GM21526 (cell line): ENCODE data around the gene RNU2-63P.
"Not testable (repeated sequence)": the region's sequence is repeated elsewhere in the genome, so short reads cannot be mapped to it uniquely, and the experiment has no call there.

Source experiments
- ATAC-seq: cut with Tn5 transposase; IDR thresholded peaks from one replicate; pipeline ENCODE4 v1.9.1; 2021; ENCODE audit warnings: moderate library complexity; ENCODE audit not compliant: unreplicated experiment, low FRiP score

RNU2-63P gene

DNA sequence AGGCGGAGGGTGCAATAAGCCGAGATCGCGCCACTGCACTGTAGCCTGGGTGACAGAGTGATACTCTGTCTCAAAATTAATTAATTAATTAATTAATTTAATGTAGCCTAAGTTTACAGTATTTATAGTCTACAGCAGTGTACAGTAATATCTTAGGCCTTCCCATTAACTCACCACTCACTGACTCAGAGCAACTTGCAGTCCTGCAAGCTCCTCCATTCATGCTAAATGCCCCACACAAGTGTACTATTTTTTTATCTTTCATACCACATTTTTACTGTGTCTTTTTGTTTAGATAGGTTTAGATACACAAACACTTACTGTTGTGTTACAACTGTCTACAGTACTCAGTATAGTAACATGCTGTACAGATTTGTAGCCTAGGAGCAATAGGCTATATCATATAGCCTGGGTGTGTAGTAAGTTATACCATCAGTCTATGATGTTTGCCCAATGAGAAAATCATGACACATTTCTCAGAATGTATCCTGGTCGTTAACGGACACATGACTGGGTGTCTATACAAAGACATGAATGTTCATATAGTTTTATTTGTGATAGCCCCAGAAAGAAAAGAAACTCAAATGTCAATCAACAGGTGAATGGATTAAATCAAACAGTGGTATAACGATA lies 15.8 kb upstream of the RNU2-63P start:
- no peak for ATAC-seq

DNA sequence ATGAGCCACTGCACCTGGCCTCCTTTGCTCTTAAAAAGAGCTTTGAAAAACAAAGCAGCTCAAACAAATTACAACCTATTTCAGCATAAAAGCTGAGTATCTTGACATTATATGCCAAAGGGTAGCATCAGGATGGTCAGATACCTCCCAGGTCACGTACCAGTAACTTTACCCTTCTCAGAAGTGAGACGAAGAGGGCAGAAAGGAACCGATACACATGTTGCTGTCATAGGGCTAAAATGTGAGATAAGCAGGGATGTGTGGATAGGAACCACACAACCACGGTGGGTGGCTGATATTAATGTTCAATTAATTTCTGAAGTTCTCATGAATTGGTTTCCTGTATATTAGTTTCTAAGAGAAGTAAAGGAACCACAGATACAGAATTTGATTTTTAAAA lies 12.6 kb upstream of the RNU2-63P start:
- no peak for ATAC-seq

DNA sequence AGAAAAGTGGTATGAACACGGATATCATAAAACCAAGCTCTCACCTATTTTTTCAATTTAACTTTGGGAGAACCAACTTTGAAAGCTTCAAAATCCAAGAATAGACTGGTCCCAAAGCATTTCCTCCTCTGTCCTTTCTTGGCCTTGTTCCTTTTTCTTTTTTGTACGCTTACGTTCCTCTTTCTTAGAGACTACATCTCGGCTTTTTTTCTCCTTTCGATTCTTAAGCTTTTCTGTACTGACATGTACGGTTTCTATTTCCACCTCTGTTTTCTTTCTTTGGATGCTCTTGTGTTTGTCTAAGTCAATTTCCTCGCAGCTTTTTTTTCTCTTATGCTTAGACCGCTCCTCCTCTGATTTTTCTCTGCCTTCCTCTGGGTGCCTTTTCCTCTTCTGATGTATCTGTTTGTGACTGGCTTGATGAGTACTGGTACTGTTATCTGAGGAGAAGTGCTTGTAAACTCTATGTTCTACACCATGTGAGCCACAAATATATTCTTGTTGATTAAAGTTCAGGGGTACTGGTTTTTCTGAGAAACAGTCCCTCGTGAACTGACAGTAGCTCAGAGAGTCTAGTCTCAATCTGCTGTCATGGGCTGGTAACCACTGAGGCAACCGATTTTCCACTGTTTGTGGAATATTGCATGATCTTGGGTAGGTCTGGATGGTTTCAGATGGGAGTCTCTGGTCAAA lies 11.5 kb upstream of the RNU2-63P start:
- no peak for ATAC-seq

DNA sequence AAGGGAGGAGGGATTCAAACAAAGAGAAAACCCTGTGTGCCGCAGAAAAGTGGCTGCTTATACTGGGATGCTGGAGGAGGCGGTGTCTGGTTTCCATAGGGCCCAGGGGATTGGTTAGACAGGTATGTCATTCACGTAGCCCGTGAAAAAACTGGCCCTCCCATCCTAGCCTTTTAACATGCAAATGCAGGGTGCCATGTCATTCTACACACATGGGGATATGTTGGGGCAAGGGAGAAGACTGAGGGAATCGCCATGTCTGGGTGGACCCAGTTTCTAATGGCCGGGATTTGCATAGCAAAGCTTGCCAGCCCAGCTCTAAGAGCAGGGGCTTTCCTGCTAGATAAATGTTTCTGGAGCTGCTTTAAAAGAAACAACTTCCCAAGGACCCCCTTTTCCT lies 8.2 kb upstream of the RNU2-63P start:
- ATAC-seq, result no peak

DNA sequence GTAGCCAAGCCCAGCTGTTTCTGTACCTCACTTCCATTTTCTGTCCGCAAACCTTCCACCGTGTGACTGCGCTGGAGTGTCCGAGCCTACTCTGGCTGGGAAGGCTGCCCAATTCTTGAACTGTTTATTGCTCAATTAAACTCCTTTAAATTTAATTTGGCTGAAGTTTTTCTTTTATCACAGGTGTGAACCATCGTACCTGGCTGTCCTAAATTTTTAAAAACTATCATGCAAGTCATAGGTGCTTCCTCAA lies 6.2 kb upstream of the RNU2-63P start:
- ATAC-seq, result no peak

DNA sequence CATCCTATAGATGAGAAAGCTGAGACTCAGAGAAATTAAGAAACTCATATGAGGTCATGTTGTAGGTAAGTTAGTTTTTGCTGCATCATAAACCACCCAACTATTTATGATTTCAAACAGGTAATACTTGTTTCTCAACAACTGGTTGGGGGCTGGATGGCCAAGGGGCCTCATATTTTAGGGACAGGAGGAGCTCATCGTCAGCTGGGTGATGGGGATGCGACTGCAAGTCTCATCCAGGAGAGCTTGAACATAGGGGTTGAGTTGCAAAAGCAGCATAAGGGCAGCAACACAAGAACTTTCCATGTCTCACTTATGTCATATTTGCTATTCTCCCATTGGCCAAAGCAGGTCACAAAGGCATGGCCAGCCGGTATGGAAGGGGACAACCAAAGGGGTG lies 3.6 kb upstream of the RNU2-63P start:
- no peak for ATAC-seq

DNA sequence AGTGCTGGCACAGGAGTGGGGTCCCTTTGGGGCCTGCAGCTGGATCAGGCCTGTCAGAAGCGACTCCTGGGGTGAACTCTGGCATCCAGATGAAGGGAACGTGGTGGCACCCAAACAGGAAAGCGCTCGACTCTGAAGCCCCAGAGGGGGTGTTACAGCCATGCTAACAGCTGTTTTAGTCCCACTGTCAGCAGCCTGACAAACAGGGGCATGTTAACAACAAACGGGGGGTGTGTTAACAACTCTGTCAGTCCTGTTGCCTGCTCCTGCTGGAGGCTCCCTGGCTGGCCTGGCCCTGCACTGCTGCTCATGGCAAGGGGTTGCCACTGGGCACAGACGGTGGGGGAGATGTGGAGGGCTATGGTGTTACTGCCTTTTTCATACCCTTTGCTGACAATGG lies 2.6 kb upstream of the RNU2-63P start:
- ATAC-seq, result no peak

DNA sequence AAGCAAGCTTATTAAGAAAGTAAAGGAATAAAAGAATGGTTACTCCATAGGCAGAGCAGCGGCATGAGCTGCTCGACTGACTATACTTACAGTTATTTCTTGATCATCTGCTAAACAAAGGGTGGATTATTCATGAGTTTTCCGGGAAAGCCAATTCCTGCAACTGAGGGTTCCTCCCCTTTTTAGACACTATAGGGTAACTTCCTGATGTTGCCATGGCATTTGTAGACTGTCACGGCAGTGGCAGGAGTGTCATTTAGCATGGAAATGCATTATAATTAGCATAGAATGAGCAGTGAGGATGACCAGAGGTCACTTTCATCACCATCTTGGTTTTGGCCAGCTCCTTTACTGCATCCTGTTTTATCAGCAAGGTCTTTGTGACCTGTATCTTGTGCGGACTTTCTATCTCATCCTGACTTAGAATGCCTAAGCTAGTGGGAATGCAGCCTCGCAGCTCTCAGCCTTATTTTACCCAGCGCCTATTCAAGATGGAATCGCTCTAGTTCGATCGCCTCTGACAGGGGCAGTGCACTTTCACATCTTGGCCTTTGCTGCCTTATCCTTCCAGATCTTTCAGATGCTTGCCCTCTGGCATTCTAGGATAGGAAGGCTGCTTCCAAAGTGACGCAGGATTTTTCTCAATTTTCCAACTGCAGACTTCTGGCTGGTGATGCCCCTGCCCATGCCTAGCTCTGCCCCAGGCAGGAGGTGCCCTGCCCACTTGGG lies 1.9 kb upstream of the RNU2-63P start:
- ATAC-seq, result not testable (repeated sequence)

DNA sequence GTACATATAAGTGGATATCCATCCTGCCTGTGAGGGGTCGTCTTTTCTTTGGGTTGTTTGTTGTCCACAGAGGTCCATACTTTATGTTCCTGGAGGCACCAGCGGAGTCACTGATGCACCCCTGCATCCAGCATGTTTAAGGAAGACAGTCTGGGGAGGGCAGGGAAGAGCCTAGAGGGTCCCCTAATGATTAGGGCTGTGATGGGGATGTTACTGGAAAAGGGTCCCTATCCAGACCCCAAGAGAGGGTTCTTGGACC lies 1.4 kb upstream of the RNU2-63P start:
- not testable (repeated sequence) for ATAC-seq

DNA sequence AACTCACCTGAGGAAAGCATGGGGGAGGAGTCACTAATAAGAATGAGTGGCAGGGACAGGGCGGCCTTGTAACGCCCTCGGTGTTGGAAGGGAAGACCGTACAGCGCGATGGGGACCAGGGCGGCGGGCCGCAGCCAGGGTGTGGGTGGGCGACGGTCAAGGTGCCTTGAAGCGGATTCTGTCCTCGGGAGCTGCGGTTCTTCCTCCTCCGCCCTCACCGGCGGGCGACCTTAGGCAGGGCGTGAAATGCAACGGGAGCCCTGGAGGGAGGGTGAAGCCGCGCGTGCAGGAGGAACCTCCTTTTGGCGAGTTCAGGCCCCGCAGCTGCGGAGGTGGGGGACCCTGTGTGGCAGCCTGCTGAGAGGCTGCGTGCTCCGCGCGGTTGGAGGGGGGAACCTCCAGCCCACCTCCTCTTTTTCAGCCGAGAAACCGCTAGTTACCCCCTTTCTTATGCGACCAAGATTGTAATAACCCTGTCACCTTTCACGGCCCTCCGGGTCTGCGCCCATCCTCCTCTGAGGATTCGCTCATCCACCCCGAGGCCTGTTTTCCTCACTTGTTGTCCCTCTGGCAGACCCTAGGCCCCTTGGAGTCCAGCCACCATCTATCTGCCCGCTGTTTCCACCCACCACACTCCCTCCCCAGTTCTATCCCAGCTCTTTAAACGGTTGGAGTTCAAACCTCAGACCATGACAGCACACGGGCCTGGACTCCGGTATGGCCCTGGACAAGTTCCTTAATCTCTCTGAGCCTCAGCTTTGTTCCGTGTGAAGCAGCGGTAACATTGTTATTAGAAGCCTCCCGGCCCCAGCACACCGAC lies 823 bp upstream of the RNU2-63P start:
- peak; percentile 49 for ATAC-seq

DNA sequence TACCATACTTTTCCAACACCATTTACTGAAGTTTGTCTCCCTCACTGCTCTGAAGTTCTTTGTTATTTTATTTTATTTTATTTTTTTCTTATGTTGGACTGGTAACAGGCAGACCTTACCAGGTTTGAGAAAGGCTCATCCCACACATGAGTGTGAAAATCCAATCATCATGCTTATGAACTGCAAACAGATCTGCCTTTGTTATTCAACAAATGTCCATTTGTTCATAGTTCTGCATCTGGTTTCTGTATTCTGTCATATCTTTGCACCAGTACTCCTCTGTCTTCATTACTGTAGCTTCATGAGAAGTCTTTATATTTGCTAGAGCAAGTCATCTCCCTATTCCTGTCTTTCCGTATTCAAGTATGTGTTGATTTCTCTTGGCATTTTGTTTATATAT lies 5.3 kb downstream of the RNU2-63P start:
- no peak for ATAC-seq

DNA sequence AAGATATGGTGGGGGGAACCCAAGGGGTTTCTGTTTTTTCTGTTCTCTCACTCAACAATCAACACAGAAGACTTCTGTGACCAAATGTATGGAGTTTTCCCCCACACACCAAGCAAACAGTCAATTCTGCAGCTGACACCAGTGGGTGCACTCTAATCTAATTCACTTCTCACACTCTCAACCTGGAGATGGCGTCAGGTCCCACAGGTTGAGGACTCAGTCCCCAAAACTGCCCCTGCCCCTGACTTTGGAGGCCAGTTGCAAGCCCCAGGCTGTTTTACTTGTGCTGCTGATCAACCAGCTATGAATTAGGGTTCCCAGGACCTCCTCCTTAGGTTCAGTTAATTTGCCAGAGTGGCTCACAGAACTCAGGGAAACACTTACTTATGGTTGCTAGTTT lies 6.2 kb downstream of the RNU2-63P start:
- ATAC-seq, result no peak

DNA sequence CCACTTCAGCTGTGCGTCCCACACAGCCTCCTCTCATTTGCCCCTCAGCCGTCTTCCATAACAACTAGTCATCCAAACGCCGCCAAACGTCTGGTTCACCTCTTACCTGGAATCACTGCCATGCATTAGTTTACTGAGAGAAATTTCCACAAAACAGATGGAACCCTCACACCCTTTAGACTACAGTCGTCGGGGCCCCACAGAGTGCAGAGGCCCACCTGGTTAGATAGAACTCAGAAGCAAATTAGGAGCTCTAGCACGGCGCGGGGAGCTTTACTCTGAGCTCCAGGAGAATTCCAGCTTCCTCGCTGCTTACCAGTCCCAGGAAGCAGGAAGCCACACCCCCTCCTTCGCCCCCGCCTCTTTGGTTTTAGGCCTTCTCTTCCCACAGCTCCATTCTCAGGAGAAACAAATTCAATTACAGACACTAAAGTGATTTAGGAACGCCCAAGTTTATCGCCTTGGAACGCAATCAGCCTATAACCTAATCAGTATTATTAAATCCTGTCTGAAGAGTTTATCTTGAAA lies 9.4 kb downstream of the RNU2-63P start:
- no peak for ATAC-seq

DNA sequence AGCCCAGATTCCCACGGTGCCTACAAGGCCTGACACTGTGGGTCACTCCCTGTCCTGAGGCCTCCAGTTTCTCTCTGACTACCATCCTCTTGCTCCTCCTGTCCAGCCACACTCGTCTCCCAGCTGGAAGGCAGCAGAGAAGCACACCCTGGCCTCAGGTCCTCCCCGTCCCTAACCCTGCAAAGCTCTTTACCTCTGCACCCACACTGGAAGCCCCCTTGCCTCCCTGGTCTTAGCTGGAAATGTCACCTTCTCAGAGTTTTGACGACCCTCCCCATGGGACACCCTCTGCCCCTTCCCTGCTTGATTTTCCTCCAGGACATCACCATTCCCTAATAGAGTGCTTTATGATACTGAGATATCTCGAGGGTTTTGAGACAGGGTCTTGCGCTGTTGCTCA lies 10.6 kb downstream of the RNU2-63P start:
- ATAC-seq, result no peak

DNA sequence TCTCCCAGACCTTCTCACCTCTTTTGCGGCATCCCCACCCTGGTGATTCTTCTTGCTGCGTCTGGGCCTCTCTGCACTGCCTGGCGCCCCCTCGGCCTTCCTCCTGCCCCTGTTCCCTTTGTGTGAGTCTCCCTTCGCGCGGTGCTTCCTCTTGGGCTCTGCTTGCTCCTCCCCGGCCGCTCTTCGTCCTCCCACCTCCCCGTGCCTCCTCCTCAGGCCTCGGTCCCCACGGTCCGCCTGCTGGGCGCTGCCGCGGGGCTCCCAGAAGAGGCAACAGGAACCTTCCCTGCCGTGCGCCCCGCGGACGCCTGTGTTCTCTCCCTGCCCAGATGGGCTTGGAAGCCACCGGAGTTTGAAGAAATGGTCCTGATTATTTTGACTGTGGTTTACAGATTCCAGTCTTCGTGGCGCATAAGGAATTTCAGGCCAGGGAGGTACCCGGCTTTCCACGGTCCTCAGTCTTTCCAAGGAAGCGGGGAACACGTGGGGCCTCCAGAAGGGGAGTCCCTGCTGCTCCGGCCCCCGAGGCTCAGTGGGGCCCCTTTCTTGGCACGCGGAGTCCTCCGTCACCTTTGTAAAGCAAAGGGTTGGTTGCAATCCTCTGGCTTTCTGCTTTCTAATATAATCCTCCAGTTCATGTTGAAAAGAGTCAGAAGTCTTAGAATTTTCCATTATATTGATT lies 13.1 kb downstream of the RNU2-63P start:
- ATAC-seq, result no peak

DNA sequence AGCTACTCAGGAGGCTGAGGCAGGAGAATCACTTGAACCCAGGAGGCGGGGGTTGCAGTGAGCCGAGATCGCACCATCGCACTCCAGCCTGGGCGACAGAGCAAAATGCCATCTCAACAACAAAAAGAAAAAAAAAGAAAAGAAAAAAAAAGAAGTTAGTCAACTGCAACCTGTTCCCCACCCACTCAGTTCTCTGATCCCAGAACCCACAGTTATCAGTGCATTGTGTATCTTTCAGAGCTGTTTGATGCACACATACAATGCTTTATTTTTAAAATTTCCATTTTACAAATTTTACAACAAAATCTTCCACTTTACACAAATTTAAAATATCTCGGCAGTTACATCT lies 14.0 kb downstream of the RNU2-63P start:
- no peak for ATAC-seq

DNA sequence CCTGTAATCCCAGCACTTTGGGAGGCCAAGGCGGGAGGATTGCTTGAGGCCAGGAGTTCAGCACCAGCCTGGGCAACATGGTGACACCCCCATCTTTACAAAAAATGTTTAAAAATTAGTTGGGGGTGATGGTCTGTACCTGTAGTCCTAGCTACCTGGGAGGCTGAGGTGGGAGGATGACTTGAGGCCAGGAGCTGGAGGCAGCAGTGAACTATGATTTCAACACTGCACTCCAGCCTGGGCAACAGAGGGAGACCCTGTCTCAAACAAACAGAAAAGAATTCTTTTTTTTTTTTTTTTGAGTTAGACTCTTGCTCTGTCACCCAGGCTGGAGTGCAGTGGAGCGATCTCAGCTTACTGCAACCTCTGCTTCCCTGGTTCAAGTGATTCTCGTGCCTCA lies 15.9 kb downstream of the RNU2-63P start:
- ATAC-seq, result not testable (repeated sequence)

DNA sequence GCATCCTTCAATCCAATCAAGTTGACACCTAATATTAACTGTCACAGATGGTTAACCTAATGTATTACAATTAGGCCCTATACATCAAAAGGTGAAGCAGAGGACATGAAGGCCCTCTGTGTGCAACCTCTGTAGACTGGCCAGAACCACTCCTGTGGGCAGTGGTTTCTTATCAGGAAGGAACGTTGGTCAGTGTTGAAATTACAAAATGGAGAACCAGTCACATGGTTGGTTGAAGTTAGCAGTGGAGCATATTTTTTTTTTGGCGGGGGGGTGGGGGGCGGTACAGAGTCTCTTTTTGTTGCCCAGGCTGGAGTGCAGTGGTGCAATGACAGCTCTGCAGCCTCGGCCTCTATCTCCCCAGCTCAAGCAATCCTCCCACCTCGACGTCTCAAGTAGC lies 19.8 kb downstream of the RNU2-63P start:
- ATAC-seq, result no peak

DNA sequence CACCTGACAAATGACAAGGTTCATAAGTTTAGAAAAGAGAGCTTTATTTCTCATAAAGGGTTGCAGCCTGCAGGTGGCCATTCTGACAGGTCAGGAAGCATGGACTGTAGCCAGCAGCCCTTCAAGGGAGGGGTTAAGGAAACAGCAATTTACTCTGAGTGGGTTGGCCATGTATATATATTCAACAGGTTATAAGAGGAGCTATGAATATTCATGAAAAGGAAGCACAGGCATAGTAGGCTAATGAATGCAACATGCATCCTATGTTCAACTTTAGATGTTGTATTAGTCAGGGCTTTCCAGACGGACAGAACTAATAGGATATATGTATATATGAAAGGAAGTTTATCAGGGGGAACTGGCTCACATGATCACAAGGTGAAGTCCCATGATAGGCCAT lies 20.6 kb downstream of the RNU2-63P start:
- ATAC-seq, result no peak

DNA sequence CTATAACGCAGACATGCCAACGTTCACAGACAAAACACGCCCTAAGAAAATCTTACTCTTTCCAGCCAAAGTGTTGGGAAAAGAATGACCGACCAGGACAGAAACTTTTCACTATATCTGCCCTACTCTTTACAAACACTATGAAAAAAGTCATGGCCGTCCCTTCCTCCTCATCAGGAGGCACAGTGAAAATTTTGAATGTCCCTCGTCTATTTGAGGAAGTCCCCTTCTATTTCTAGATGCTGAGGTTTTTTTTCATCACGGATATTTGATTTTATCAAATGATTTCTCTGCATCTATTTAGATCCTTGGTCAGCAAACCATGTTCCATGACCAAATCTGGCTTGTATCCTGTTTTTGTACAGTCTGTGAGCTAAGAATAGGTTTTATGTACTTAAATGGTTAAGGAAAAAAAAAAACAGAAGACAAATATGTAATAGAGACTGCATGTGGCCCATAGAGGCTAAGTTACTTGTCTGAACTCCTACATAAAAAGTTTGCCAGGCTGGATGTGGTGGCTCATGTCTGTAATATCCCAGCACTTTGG lies 22.0 kb downstream of the RNU2-63P start:
- ATAC-seq, result not testable (repeated sequence)

DNA sequence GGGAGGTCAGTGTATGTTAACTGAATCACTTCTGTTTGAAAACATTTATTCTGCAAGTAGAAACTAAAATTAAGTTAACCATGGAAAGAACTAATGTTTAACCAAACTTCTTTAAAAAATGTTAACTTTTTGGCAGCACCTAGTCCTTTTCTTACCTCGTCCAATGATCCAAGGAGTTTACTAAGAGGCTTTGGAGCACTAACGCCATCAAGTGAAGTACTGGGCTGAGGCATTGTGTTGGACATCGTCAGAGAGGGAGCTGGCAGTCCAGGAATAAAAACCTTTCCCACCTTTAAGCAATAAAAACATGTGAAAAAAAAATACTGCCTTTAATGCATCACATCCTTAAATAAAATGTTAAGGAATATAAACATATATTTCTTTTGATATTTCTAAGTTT lies 23.8 kb downstream of the RNU2-63P start:
- ATAC-seq, result not testable (repeated sequence)
